IMR-90 (cell line): ENCODE results near the gene POLR2L. TPM values are rescaled to one million over a fixed set of nuclear protein-coding genes. Genes with fewer than 3 reads are reported as not detected.

Experiments
- ATAC-seq: fragments of 200-7000 bp; cut with Tn5 transposase; 2 replicates; pipeline ENCODE4 v1.9.1; 2020; ENCODE audit warnings: low read depth, mild to moderate bottlenecking, moderate library complexity
- BruUV-seq: library from RNA; stranded (reverse); fragments of 400-500 nt; replicated peaks from 2 replicates; lab custom pipeline; 2021; lab: Mats Ljungman, UMichigan
- CTCF ChIA-PET: fragments of 300-600 bp; formaldehyde crosslinking; extraction: SDS; loops from one replicate; lab custom pipeline; 2021; ENCODE audit warnings: antibody characterized with exemption; lab: Yijun Ruan, JAX
- POLR2A ChIA-PET: fragments of 300-600 bp; sonication (Branson Sonifier 250); formaldehyde crosslinking; loops from one replicate; lab custom pipeline; 2022; ENCODE audit warnings: antibody characterized with exemption; ENCODE audit not compliant: unreplicated experiment; lab: Charles Lee
- DNase-seq: peaks from one replicate; pipeline ENCODE4 v3.0.0; 2013
- H2AFZ ChIP-seq: replicated peaks from 2 replicates; pipeline ENCODE3; 2013; ENCODE audit warnings: low read length, mild to moderate bottlenecking; ENCODE audit not compliant: poor library complexity
- H2AK5ac ChIP-seq: 2 replicates; pipeline ENCODE4 v1.6.1; 2013; ENCODE audit warnings: low read depth, low read length, inconsistent platforms
- H2AK9ac ChIP-seq: replicated peaks from 2 replicates; pipeline ENCODE3; 2013; ENCODE audit warnings: mild to moderate bottlenecking, low read depth, low read length, moderate library complexity; ENCODE audit not compliant: poor library complexity
- H2BK120ac ChIP-seq: 2 replicates; pipeline ENCODE4 v1.6.1; 2013; ENCODE audit warnings: low read depth, low read length, inconsistent platforms
- H2BK15ac ChIP-seq: 3 replicates; pipeline ENCODE4 v1.6.1; 2013; ENCODE audit warnings: low read depth, low read length, inconsistent platforms
- H2BK20ac ChIP-seq: 2 replicates; pipeline ENCODE4 v1.6.1; 2013; ENCODE audit warnings: low read depth, mild to moderate bottlenecking, inconsistent platforms, low read length, moderate library complexity
- H2BK5ac ChIP-seq: 2 replicates; pipeline ENCODE4 v1.6.1; 2013; ENCODE audit warnings: mild to moderate bottlenecking, low read depth, low read length, inconsistent platforms; ENCODE audit not compliant: poor library complexity, severe bottlenecking
- H3K14ac ChIP-seq: replicated peaks from 2 replicates; pipeline ENCODE4 v1.6.1; 2013; ENCODE audit warnings: low read depth, low read length, inconsistent platforms
- H3K18ac ChIP-seq: 2 replicates; pipeline ENCODE4 v1.6.1; 2013; ENCODE audit warnings: low read depth, low read length, control low read depth
- H3K23ac ChIP-seq: 2 replicates; pipeline ENCODE4 v1.6.1; 2013; ENCODE audit warnings: low read depth, low read length, inconsistent platforms
- H3K27ac ChIP-seq: 2 replicates; pipeline ENCODE4 v1.5.1; 2013; ENCODE audit warnings: mild to moderate bottlenecking, control low read depth, low read length; ENCODE audit not compliant: insufficient read depth
- H3K27me3 ChIP-seq: 2 replicates; pipeline ENCODE4 v1.6.1; 2013; ENCODE audit warnings: low read length; ENCODE audit not compliant: control insufficient read depth, insufficient read depth
- H3K36me3 ChIP-seq: 2 replicates; pipeline ENCODE4 v1.6.1; 2013; ENCODE audit warnings: low read length, mixed read lengths; ENCODE audit not compliant: control insufficient read depth, insufficient read depth
- H3K4ac ChIP-seq: 2 replicates; pipeline ENCODE4 v1.6.1; 2013; ENCODE audit warnings: low read depth, low read length, inconsistent platforms
- H3K4me1 ChIP-seq: 2 replicates; pipeline ENCODE4 v1.6.1; 2013; ENCODE audit warnings: low read length, mixed read lengths; ENCODE audit not compliant: control insufficient read depth, insufficient read depth
- H3K4me2 ChIP-seq: 2 replicates; pipeline ENCODE4 v1.6.1; 2013; ENCODE audit warnings: low read depth, mild to moderate bottlenecking, control low read depth, low read length, moderate library complexity
- H3K4me3 ChIP-seq: 2 replicates; pipeline ENCODE4 v1.5.1; 2013; ENCODE audit warnings: low read depth, mild to moderate bottlenecking, control low read depth, low read length, moderate library complexity; ENCODE audit not compliant: insufficient read depth
- H3K56ac ChIP-seq: 2 replicates; pipeline ENCODE4 v1.6.1; 2013; ENCODE audit warnings: low read length, inconsistent platforms; ENCODE audit not compliant: insufficient read depth; ENCODE audit errors: extremely low read depth
- H3K79me1 ChIP-seq, 2 experiments: 2 replicates each; pipeline ENCODE4 v1.6.1; 2013; ENCODE audit warnings: low read length in 2 of 2, inconsistent platforms in 1 of 2, low read depth in 1 of 2
- H3K9ac ChIP-seq: 2 replicates; pipeline ENCODE4 v1.6.1; 2013; ENCODE audit warnings: low read depth, low read length, control low read depth
- H3K9me1 ChIP-seq: 2 replicates; pipeline ENCODE4 v1.6.1; 2013; ENCODE audit warnings: low read length, inconsistent platforms; ENCODE audit not compliant: insufficient read depth
- H3K9me3 ChIP-seq: 2 replicates; pipeline ENCODE4 v1.6.1; 2013; ENCODE audit warnings: low read length; ENCODE audit not compliant: control insufficient read depth, insufficient read depth
- H4K20me1 ChIP-seq: 2 replicates; pipeline ENCODE4 v1.6.1; 2013; ENCODE audit warnings: low read length, inconsistent platforms; ENCODE audit not compliant: insufficient read depth
- H4K5ac ChIP-seq: 2 replicates; pipeline ENCODE4 v1.6.1; 2013; ENCODE audit warnings: mild to moderate bottlenecking, low read depth, low read length, control low read depth
- H4K8ac ChIP-seq, 2 experiments: 2 replicates each; pipeline ENCODE4 v1.6.1; 2013; ENCODE audit warnings: low read depth in 2 of 2, low read length in 2 of 2, control low read depth in 1 of 2, inconsistent platforms in 1 of 2
- H4K91ac ChIP-seq: 2 replicates; pipeline ENCODE4 v1.6.1; 2013; ENCODE audit warnings: low read depth, low read length, inconsistent platforms; ENCODE audit not compliant: insufficient read depth
- BHLHE40 ChIP-seq: fragments of 150-350 bp; IDR thresholded peaks from 2 replicates; pipeline ENCODE4 v1.6.1; 2016; ENCODE audit warnings: mild to moderate bottlenecking, low read depth, low read length
- CEBPB ChIP-seq: IDR thresholded peaks from 2 replicates; pipeline ENCODE4 v1.6.1; 2012; ENCODE audit warnings: low read depth, low read length, improper control_type of control experiment
- MXI1 ChIP-seq: IDR thresholded peaks from 2 replicates; pipeline ENCODE4 v1.6.1; 2012; ENCODE audit warnings: low read depth, mild to moderate bottlenecking, low read length, moderate library complexity, borderline replicate concordance
- SMC3 ChIP-seq: fragments of 150-350 bp; IDR thresholded peaks from 2 replicates; pipeline ENCODE4 v1.6.1; 2016; ENCODE audit warnings: low read depth, mild to moderate bottlenecking, antibody characterized with exemption, low read length, moderate library complexity
- USF2 ChIP-seq: fragments of 150-350 bp; IDR thresholded peaks from 2 replicates; pipeline ENCODE4 v1.6.1; 2017; ENCODE audit warnings: mild to moderate bottlenecking, antibody characterized with exemption, low read length, low read depth
- WGBS, 2 experiments: methylation state at CpG; one replicate each; pipeline versions ENCODE4 v1.1.5 to v1.1.7; 2013; ENCODE audit warnings: missing lambda C conversion rate in 2 of 2; ENCODE audit not compliant: insufficient read length in 1 of 2; ENCODE audit errors: extremely low coverage in 2 of 2; 5-methylcytosine and 5-hydroxymethylcytosine counted together
- dilution Hi-C: fragments of 300-500 bp; cut with HindIII; formaldehyde crosslinking; loops from one replicate; pipeline ENCODE4 v1.14.3; 2018; ENCODE audit warnings: low sequenced_read_pairs; ENCODE audit not compliant: unreplicated experiment
- in situ Hi-C: fragments of 300-500 bp; cut with MboI; formaldehyde crosslinking; loops from 3 replicates; pipeline ENCODE4 v1.14.3; 2019; ENCODE audit warnings: low sequenced_read_pairs, inconsistent platforms, mixed read lengths
- intact Hi-C: fragments of 100-400 bp; cut with micrococcal nuclease; formaldehyde crosslinking; loops from 2 replicates; pipeline ENCODE4 v1.10.0; 2022
- polyA plus RNA-seq, 3 experiments: library from polyadenylated mRNA; depleted of rRNA; stranded (reverse); fragments of >200 nt; gene quantifications; 2 replicates each; pipeline ENCODE4 v1.2.3, GENCODE V29; 2012; ENCODE audit warnings: low replicate concordance in 1 of 3
- total RNA-seq: library from RNA; depleted of rRNA; stranded (reverse); fragments of >200 nt; gene quantifications from 2 replicates; pipeline ENCODE4 v1.2.3, GENCODE V29; 2012

The POLR2L gene
- total and polyA plus RNA-seq, 2 of the 4 experiments (the other 2 are of a cell fraction) = 44.4 to 416 TPM

DNA sequence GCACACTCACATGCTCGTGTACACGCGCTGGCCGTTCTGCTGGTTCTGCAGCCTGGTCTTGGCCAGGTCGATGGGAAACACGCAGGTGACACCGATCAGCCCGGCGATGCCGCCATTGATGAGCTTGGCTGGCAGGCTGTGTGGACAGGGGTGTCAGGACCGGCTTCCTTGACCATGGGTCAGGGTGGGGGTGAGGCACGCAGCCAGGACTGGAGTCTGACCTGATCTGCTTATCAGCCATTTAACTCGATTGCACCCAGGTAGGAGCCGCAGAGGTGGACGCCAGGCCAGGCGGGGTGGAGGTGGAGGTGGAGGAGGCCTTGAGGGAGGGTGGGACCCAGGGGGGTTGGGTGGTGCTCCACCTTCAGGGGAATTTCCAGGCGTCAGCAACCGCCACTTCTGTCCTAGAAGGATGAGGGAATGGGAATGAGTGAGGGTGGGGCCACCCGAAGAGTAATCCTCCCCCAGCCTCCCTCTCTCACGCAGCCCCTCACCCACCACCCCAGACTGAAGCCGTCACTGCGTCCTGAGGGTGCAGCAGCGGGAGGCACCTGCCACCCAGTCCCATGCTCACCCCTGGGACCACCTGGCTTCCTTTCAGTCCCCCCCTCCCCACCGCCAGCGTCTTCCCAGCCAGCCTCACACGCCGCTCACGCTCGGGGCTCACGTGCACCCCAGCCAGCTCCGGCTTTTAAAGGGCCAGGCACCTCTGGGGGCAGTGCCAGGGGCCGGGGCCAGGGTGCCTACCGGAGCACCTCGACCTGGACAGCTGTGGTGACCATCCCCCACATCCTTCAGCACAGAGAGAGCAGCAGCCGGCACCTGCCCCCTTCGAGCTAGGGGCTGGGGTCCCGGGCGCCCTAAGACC, 47.3 kb downstream of the POLR2L start:
- no peak overlapping the region for H2BK20ac ChIP-seq
- BruUV-seq = no TSS peak
- POLR2A ChIA-PET = no interaction called here

More for the DNA sequence above, 47.3 kb downstream of the POLR2L start:
- intact Hi-C loops (no loop called here), dilution Hi-C loops (no loop called here), in situ Hi-C loops (no loop called here)
- Histone ChIP-seq H3K14ac (no peak overlapping the region), H3K4ac (peak overlapping the region; percentile 72), H3K79me1 (peaks cover 0 to 25% of the 10 kb centered on the region in 2 experiments; a peak in 3 of 4 replicates), H3K27me3 (no peaks in the 10 kb centered on the region), H2AFZ (peak overlapping the region; percentile 40), H2AK9ac (peak overlapping the region; percentile 95), H4K20me1 (peaks cover 18% of the 10 kb centered on the region), H4K91ac (no peak overlapping the region), H2BK15ac (no peak overlapping the region; the same call in 2 of the 3 replicates), H3K4me1 (peaks cover 13% of the 10 kb centered on the region), H3K9me3 (no peaks in the 10 kb centered on the region), H3K18ac (no peak overlapping the region; the same call in 1 of the 2 replicates), H3K36me3 (peaks cover 30% of the 10 kb centered on the region; the same call in 1 of the 2 replicates), H2AK5ac (peak overlapping the region; percentile 76; the same call in 1 of the 2 replicates), H3K27ac (peak overlapping the region; percentile 96), H4K5ac (no peak overlapping the region), H3K56ac (no peak overlapping the region), H2BK5ac (peak overlapping the region; percentile 44), H3K23ac (no peak overlapping the region), H3K9ac (peak overlapping the region; percentile 42; the same call in 1 of the 2 replicates), H2BK120ac (no peak overlapping the region), H3K4me3 (peak overlapping the region; percentile 88), H3K4me2 (peak overlapping the region; percentile 97), H4K8ac (no peak overlapping the region; a peak in 1 of 4 replicates), H3K9me1 (peaks cover 6% of the 10 kb centered on the region; the same call in 1 of the 2 replicates)
- TF ChIP-seq USF2 = peak; percentile 27; the same call in 1 of the 2 replicates
- TF ChIP-seq SMC3 = no peak
- no peak for TF ChIP-seq MXI1
- TF ChIP-seq BHLHE40 = peak; percentile 92
- TF ChIP-seq CEBPB = no peak
- no peak for DNase-seq
- 68% methylated on average over 12 of the region's 38 CpGs; no CpG with 5 or more reads in 1 of the 2 experiments for WGBS, 2 experiments
- CTCF ChIA-PET = interaction anchor here (0.7 to 2.7 kb wide), 2 partner anchors 9 to 11 kb away, joined by 3 to 10 read pairs; no protein-coding TSS in a partner anchor
- ATAC-seq = no peak
